AG10803 (cell line): ENCODE results near the gene TMEM106C.
A peak's percentile ranks its signal among the peaks of the same experiment; 100 is the strongest.

ENCODE experiments used
- DNase-seq: peaks from one replicate; pipeline ENCODE4 v3.0.0; 2010; ENCODE audit warnings: low read depth
- H3K4me3 ChIP-seq: 2 replicates; pipeline ENCODE4 v1.5.1; 2011; ENCODE audit warnings: mild to moderate bottlenecking, low read length, control low read depth
- TF ChIP-seq, protein P1 (sequence below): conservative IDR thresholded peaks from 2 replicates; pipeline ENCODE4 v1.5.1; 2011; ENCODE audit warnings: mild to moderate bottlenecking, low read length, control low read depth, inconsistent platforms

Gene TMEM106C

DNA sequence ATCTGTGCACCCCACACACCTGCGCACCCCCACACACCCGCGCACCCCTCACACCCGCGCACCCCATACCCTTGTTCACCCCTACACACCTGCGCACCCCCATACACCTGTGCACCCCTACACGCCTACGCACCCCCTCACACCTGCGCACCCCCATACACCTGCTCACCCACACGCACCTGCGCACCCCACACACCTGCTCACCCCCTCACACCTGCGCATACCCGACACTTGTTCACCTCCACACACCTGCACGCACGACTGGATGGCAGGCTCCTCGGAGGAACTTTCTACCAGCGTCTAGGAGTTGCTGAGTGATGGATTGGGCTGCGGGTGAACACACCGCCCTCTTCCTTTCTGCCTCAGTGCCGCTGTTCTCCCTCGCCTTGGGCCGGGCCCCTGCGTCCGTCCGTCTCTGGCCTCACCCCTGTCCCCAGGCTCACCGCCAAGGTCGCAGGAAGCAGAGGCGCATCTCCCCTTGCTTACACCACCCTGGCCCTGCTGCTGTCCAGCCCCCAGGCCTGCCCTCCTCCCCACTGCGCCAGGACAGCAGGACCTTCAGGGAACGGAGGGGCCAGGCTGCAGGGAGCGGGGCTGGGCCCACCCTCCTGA, 20.7 kb upstream of the TMEM106C start:
- TF ChIP-seq, protein P1, sequence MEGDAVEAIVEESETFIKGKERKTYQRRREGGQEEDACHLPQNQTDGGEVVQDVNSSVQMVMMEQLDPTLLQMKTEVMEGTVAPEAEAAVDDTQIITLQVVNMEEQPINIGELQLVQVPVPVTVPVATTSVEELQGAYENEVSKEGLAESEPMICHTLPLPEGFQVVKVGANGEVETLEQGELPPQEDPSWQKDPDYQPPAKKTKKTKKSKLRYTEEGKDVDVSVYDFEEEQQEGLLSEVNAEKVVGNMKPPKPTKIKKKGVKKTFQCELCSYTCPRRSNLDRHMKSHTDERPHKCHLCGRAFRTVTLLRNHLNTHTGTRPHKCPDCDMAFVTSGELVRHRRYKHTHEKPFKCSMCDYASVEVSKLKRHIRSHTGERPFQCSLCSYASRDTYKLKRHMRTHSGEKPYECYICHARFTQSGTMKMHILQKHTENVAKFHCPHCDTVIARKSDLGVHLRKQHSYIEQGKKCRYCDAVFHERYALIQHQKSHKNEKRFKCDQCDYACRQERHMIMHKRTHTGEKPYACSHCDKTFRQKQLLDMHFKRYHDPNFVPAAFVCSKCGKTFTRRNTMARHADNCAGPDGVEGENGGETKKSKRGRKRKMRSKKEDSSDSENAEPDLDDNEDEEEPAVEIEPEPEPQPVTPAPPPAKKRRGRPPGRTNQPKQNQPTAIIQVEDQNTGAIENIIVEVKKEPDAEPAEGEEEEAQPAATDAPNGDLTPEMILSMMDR = no peak
- H3K4me3 ChIP-seq = no peak overlapping the region
- DNase-seq = no peak

DNA sequence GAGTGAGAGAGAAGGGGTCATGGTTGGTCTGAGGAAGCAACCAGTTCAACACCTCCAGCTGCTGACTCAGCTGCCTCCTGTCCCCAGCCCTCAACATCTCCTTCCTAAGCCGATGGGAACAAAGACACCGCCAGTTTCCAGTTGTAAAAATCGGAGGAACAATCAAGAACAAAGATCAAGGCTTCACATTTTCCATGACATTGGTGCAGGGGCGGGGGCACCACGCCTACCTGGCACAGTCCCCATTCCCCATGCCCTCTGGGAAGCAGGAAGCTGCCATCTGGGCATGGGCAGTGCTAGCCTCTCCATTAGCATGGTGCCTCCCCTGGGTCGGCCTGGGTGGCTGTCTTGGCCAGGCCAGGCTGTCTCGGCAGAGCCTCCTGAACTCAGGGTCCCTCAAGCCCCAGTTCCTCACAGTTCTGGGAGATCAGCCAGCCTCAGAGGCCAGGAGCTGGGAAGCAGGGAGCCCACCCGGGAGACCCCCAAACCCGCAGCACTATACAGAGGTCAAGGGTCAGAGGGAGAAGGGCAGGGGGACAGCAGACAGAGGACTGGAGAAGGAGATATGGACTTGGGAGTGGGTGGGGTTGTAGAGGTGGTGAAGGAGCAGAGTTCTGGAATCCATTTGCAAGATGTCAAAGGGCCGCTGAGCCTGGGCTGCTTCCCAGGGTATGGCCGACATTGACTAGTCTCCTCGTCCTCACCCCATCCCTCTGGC, 19.6 kb upstream of the TMEM106C start:
- DNase-seq = no peak
- H3K4me3 ChIP-seq = no peak overlapping the region
- TF ChIP-seq, protein P1 = no peak

DNA sequence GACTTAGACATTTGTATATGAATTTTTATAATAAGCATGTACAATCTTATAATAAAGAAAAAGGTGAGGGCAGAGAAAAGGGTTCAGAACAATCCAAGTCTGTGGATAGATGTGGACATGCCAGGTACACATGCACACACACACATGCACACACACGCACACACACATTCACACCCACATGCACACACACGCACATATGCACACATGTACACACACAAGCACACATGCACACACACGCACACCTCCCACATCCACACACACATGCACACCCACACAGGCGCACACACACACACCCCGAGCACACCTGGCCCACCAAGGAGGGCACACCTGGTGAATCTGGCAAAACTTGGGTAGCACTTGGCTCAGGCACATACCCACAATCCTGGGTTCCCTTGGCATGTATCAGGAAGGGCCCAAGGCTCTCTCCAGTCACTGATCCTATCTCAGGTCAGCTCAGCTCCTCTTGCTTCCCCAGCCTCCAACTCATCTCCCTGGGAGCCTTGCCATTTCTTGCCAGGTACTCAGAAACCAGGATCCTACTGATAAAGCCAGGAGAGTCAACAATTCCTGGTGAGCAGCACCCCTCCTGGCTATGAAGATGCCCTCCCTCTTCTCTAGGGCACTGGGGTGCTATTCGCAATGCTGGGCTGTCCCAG, 18.6 kb upstream of the TMEM106C start:
- TF ChIP-seq, protein P1 = no peak
- no peak for DNase-seq
- H3K4me3 ChIP-seq = no peak overlapping the region

DNA sequence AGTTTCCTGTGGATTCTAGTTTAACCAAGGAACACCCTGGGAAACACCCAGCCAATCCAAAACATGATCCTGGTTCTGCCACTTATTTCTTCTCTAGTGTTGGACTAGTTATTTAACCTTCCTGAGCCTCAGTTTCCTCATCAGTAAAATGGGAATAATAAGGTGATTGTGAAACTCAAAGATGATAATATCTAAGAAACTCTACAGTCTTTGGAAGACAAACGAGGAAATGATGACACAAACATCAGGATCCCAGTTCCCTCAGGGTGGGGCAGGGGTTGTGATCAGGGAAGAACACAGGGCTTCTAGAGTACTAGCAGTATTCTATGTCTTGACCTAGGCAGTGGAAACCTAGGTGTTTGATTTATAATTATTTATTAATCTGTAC, 18.1 kb upstream of the TMEM106C start:
- TF ChIP-seq, protein P1 = no peak
- DNase-seq = no peak
- H3K4me3 ChIP-seq = no peak overlapping the region

DNA sequence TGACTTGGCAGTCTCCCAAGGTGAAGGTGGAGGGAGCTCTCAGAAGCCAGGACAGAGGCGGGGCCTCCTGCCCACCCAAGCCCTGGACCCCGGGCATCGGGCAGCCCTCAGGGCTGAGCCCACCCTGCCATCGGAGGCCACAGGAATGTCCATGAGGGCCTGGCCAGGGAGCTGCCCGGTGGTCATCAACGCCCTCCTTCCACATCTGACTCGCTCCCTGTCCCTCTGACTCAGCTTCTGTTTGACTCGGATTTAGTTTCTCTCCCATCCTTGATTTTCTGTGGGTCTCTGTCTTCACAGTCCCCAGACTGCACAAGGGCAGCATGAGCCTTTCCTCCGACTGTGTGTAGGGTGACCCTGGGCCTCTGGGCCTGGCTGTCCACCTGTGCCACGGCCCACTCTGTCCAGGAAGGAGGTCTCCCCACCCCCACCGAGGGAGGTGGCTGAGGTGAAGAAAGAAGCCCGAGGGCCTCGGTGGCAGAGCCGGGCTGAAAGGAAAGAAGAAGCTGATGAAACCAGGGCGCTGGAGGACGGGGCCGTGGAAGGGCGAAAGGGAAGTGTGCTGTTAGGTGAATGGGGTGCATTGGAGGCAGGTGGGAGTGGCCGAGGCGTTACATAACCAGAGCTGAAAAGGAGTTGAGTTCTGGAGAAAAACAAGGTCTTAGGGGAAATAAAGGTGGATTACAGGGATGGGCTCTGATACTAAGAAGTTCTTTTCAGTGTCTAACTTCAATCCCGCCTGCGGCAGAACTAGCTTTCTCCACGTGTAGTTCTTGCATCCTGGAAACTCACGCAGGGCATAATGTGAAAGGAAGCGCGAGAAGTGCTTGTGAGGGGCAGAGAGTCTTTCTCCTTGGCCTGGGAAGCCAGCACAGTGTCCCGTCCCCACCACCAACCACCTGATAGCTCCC, 16.7 kb upstream of the TMEM106C start:
- DNase-seq = peak; percentile 24
- H3K4me3 ChIP-seq = no peak overlapping the region
- TF ChIP-seq, protein P1 = no peak

DNA sequence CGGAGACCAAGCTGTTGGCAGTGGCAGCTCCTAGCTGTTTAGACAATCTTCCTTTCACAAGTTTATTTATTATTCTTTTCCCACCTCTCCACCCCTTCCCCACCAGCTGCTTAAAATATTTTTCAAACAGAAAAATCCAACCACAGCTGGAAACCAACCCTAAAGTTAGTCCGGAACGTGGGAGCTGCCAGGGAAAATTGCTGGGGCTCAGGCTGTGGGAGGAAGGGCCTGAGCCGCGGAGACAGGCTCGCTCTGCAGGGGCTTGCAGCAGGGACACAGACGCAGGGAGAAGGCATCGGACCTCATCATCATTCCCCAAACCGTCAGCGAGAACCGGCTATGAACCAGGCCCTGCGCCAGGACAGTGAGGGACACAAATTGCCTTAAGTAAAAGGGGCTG, 16.1 kb upstream of the TMEM106C start:
- no peak for DNase-seq
- no peak overlapping the region for H3K4me3 ChIP-seq
- TF ChIP-seq, protein P1 = no peak
